Activated B cell treated with CpG ODN at 0.5 μM for 24 hours (primary cell): Measurements from ENCODE around the gene OBSL1. TPM values are rescaled to one million over a fixed set of nuclear protein-coding genes. Genes with fewer than 3 reads are reported as not detected.

Experiments used
- ATAC-seq: fragments of 200-7000 bp; cut with Tn5 transposase; one replicate; pipeline ENCODE4 v1.10.0; 2021; ENCODE audit warnings: low read depth, mild to moderate bottlenecking, moderate library complexity
- CTCF ChIA-PET: fragments of 350-600 bp; sonication (Branson Sonifier 250); formaldehyde crosslinking; loops from one replicate; lab custom pipeline; 2021; ENCODE audit warnings: antibody characterized with exemption; lab: Charles Lee
- POLR2A ChIA-PET: fragments of 350-600 bp; sonication (Branson Sonifier 250); formaldehyde crosslinking; loops from one replicate; lab custom pipeline; 2021; ENCODE audit warnings: antibody characterized with exemption; lab: Charles Lee
- DNase-seq: peaks from one replicate; pipeline ENCODE4 v3.0.0; 2022
- H3K27ac Mint-ChIP-seq: one replicate; pipeline ENCODE4 v1.8.0; 2020; ENCODE audit warnings: mixed read lengths
- H3K27me3 Mint-ChIP-seq: one replicate; pipeline ENCODE4 v1.8.0; 2021; ENCODE audit warnings: mixed read lengths
- H3K36me3 Mint-ChIP-seq: one replicate; pipeline ENCODE4 v1.8.0; 2021; ENCODE audit warnings: low read depth, mixed read lengths
- H3K4me1 Mint-ChIP-seq: one replicate; pipeline ENCODE4 v1.8.0; 2021; ENCODE audit warnings: mixed read lengths
- H3K4me3 Mint-ChIP-seq: one replicate; pipeline ENCODE4 v1.8.0; 2020; ENCODE audit warnings: mild to moderate bottlenecking, mixed read lengths
- H3K9me3 Mint-ChIP-seq: one replicate; pipeline ENCODE4 v1.8.0; 2020; ENCODE audit warnings: mixed read lengths
- intact Hi-C: fragments of 100-400 bp; cut with micrococcal nuclease; formaldehyde crosslinking; loops from one replicate; pipeline ENCODE4 v1.15.1; 2024
- total RNA-seq: library from RNA; stranded (reverse); gene quantifications from 2 replicates; pipeline ENCODE4 v1.2.3, GENCODE V29; 2022
- TF ChIP-seq, protein P1 (sequence below): fragments of 200-600 bp; IDR thresholded peaks from one replicate; pipeline ENCODE4 v1.8.0; 2022; ENCODE audit warnings: antibody characterized with exemption, mild to moderate bottlenecking

Gene OBSL1
- total RNA-seq, 1 donor from 2014 or later: not detected

DNA sequence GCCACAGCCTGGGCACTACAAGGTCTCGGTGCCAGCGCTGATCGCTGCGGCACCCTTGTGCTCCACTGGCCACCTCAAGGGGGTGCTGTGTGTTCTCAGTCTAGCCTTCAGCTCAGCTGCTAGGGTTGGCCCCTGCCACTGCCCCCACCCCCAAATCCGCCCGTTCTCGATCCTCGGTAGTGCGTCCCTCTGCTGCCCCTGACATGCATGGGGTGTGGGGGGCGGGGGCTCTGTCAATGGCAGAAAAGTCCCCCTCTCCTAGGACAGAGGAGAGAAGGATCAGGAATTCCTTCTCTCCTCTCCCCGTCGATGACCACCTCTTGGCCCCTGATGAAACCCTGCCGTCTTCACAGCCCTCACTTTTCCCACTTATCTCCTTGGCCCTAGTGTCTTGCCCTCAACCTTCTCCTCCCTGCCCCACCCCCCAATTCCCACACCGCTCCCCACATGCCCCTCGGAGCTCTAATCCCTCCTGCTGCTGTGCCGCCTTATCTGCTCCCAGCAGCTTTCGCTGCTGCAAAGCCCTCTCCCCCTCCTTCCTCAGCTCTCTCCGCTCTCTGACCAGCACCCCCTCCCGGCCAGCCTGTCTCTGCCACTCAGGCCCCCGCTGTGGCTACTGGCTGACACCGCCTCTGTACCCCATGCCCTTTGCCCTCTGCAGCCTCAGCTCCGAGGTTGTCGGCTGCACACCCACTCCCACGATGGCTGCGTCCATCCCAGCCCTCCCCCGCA, 61.4 kb downstream of the OBSL1 start:
- TF ChIP-seq, protein P1, sequence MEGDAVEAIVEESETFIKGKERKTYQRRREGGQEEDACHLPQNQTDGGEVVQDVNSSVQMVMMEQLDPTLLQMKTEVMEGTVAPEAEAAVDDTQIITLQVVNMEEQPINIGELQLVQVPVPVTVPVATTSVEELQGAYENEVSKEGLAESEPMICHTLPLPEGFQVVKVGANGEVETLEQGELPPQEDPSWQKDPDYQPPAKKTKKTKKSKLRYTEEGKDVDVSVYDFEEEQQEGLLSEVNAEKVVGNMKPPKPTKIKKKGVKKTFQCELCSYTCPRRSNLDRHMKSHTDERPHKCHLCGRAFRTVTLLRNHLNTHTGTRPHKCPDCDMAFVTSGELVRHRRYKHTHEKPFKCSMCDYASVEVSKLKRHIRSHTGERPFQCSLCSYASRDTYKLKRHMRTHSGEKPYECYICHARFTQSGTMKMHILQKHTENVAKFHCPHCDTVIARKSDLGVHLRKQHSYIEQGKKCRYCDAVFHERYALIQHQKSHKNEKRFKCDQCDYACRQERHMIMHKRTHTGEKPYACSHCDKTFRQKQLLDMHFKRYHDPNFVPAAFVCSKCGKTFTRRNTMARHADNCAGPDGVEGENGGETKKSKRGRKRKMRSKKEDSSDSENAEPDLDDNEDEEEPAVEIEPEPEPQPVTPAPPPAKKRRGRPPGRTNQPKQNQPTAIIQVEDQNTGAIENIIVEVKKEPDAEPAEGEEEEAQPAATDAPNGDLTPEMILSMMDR: no peak
- Mint-ChIP-seq H3K27ac (no peak overlapping the region), H3K4me1 (peaks cover 22% of the 10 kb centered on the region), H3K4me3 (peak overlapping the region; percentile 38), H3K27me3 (peaks cover 49% of the 10 kb centered on the region), H3K9me3 (no peaks in the 10 kb centered on the region), H3K36me3 (peaks cover 20% of the 10 kb centered on the region)
- intact Hi-C loops: loop anchor here (1.0 to 2.0 kb wide), 3 partner anchors 12 to 31 kb away; partner anchors contain the start of gene GMPPA
- DNase-seq (peak; percentile 37), ATAC-seq (peak; percentile 76)
- POLR2A ChIA-PET: interaction anchor here (1.9 kb wide), 1 partner anchor 11 kb away, joined by 7 read pairs; the partner anchor contains the start of gene GMPPA
- CTCF ChIA-PET: interaction anchor here (0.7 to 3.4 kb wide), 7 partner anchors 10 to 179 kb away, joined by 3 to 16 read pairs (median 4); partner anchors contain the start of genes CHPF, GMPPA and TMEM198

DNA sequence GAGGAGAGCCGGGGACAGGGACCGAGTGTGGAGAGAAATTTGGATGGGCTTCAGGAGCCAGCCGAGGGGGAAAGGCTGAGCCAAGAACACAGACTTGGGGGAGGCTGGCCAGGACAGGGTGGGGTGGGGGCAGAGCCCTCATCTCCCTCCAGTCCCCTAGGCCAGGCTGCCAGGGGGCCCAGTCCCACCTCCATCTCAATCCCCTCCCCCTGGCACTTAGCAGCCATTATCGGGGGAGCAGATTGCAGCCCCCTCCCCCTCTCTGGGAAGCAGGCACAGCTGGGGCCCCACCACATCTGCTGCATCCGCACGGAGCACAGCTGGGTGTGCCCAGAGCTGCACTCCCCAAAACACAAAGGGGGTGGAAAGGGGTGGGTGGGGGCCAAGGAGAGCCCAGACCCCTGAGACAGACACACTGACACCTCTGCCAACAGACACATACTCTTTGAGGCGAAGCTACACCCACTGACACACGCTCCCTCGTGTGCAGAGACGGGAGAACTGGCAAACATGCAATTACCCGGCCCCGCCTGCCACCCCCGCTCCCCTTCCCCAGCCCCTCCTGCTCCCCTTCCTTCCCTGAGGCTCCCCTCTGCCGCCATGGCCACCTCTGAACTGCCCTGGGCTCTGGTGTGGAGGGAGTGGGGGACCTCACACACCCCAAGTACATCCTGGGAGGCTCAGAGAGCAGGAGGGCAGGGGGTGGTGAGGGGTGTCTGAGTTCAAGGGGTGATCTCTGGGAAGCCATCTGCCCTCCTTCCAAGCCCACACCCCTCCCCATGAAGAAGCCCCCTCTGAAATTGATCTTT, 62.2 kb downstream of the OBSL1 start:
- no peak for DNase-seq
- CTCF ChIA-PET: interaction anchor here (0.8 to 3.4 kb wide), 6 partner anchors 9 to 180 kb away, joined by 3 to 16 read pairs (median 4); partner anchors contain the start of gene GMPPA
- intact Hi-C loops: loop anchor here (1.0 to 2.0 kb wide), 2 partner anchors 22 to 32 kb away; no protein-coding TSS in a partner anchor
- Mint-ChIP-seq H3K27ac (no peak overlapping the region), H3K4me3 (no peak overlapping the region), H3K4me1 (peaks cover 20% of the 10 kb centered on the region), H3K9me3 (no peaks in the 10 kb centered on the region), H3K36me3 (peaks cover 28% of the 10 kb centered on the region), H3K27me3 (peaks cover 47% of the 10 kb centered on the region)
- POLR2A ChIA-PET: interaction anchor here (1.9 kb wide), 1 partner anchor 10 kb away, joined by 7 read pairs; the partner anchor contains the start of gene GMPPA
- TF ChIP-seq, protein P1: no peak
- no peak for ATAC-seq

DNA sequence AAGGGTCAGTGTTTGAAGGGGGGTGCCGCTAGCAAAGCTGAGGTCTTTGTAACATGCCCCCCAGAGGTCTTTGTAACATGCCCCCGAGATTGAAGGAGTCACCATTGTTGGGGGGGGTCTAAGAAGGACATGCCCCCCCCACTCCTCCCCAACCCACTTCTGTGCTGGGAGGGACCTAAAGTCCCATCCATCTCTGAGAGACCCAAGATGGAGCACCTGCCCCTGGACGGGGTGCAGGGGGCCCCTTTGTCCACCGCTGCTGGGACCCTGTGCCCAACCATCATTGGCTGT, 63.0 kb downstream of the OBSL1 start:
- H3K27ac Mint-ChIP-seq: no peak overlapping the region
- peaks cover 39% of the 10 kb centered on the region for H3K27me3 Mint-ChIP-seq

DNA sequence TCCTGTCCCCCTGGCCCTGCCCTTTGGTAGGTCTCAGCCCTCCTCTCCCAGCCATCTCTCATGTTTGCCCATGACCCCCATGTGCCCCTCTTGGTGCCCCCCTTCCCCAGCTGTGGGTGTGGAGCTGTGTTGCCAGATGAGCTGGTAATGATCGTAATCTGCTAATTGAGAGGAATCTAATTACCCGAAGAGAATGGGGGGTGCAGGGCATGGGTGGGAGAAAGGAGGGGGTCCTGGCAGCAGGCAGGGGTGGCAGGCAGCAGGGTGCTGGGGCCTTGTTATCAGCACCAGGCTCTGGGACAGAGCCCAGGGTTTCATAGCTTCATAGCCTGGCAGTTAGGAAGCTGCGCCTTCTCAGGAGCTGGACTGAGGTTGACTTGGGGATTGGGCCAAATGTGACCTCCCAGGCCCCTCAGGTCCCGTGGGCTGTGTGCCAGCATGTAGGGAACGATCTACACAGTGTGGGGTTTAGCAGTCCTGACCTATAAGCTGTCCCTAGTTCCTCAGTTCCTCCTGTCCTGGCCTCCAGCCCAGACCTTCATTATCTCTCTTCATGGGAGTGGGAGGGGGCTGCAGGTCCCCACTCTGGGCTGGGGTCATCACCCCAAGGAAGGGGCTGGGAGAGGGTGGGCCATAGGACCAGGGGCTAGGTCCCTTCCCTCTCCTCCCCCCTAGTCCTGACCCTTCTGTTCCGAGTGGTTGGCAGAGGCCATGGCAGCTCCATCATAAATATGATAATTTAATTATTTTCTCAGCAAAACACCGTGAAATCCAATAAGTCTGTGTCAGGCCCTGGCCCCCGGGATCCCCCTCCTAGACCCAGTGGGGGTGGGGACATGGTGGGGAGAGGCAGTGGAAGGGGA, 63.5 kb downstream of the OBSL1 start:
- no peak for DNase-seq
- CTCF ChIA-PET: interaction anchor here (1.0 to 3.4 kb wide), 2 partner anchors 12 to 22 kb away, joined by 4 to 16 read pairs; no protein-coding TSS in a partner anchor

More for the DNA sequence above, 63.0 kb downstream of the OBSL1 start:
- peaks cover 36% of the 10 kb centered on the region for H3K36me3 Mint-ChIP-seq
- H3K4me3 Mint-ChIP-seq: no peak overlapping the region
- TF ChIP-seq, protein P1: no peak
- ChIA-PET CTCF (interaction anchor here (1.0 to 3.4 kb wide), 2 partner anchors 13 to 21 kb away, joined by 4 to 16 read pairs; no protein-coding TSS in a partner anchor), POLR2A (interaction anchor here (1.9 kb wide), 1 partner anchor 9 kb away, joined by 7 read pairs; the partner anchor contains the start of gene GMPPA)
- H3K9me3 Mint-ChIP-seq: no peaks in the 10 kb centered on the region
- DNase-seq: no peak
- H3K4me1 Mint-ChIP-seq: peaks cover 19% of the 10 kb centered on the region
- intact Hi-C loops: loop anchor here (2.0 kb wide), 1 partner anchor 22 kb away; no protein-coding TSS in a partner anchor
- no peak for ATAC-seq

More for the DNA sequence above, 63.5 kb downstream of the OBSL1 start:
- peaks cover 18% of the 10 kb centered on the region for H3K4me1 Mint-ChIP-seq
- no peak overlapping the region for H3K27ac Mint-ChIP-seq
- H3K27me3 Mint-ChIP-seq: peaks cover 34% of the 10 kb centered on the region
- peaks cover 37% of the 10 kb centered on the region for H3K36me3 Mint-ChIP-seq
- H3K9me3 Mint-ChIP-seq: no peaks in the 10 kb centered on the region
- TF ChIP-seq, protein P1: no peak
- no peak for ATAC-seq
- intact Hi-C loops: loop anchor here (2.0 kb wide), 1 partner anchor 23 kb away; no protein-coding TSS in a partner anchor
- POLR2A ChIA-PET: interaction anchor here (1.1 kb wide), 1 partner anchor 9 kb away, joined by 3 read pairs; the partner anchor contains the start of gene GMPPA
- no peak overlapping the region for H3K4me3 Mint-ChIP-seq
